ENCODE measurements around the gene RAD23A. TPM values are rescaled to one million over a fixed set of nuclear protein-coding genes. Genes with fewer than 3 reads are reported as not detected.
"Not testable (repeated sequence)": the region's sequence is repeated elsewhere in the genome, so short reads cannot be mapped to it uniquely, and the experiment has no call there.

Gene RAD23A
- total RNA-seq, 1 donor from 2014 or later = 129 TPM

DNA sequence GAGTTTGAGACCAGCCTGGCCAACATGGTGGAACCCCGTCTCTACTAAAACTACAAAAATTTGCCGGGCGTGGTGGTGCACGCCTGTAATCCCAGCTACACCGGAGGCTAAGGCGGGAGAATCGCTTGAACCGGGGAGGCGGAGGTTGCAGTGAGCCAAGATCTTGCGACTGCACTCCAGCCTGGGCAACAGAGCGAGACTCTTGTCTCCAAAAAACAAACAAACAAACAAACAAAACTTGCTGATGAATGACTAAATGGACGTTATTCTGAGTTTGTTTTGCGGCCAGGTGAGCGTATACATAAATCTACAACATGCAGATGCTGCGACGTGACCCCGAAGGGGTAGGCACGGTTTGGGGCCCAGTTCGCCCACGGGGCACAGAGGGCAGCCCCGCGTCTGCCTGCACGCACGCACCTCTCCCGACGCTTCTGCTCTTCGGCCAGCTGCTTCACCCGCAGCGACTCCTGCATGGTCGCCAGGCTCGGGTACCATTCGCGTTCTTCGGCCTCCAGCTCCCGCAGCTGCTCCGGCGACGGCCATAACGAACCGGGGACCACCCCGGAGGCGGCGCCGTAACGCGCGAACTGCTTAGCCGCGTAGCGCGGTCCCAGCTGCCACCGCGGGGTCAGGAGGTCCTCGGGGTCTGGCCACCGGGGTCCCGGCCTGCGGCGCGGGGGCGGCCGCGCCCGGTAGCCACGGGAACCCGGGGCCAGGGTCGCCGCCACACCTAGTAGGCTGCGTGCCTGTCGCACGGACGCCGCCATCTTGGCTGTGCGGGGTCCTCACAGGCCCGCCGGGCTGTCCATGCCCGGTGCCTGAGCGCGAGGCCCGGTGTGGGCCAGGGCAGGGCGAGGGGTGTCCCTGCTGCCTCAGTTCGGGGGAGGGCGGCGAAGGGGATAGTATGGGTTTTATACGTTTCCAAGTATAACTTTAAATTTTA is 11.1 kb downstream of the RAD23A start, which contains the start of gene GADD45GIP1:
GADD45GIP1 (minus strand) TSS at position 778 of the 943 bp plus-strand sequence; CDS start at position 767, 11 bp downstream.
- no peak for DNase-seq (ENCODE audit: low read depth)
- H3K4me3 ChIP-seq (ENCODE audit: low read depth, low read length) = peak within 1 kb of the TSS; percentile 86
- no peak for TF ChIP-seq CTCF (conservative IDR thresholded peaks at IDR 0.05; ENCODE audit: low read depth, low read length)

- H3K4me3 ChIP-seq (ENCODE audit: low read depth, low read length) = peak overlapping the region; percentile 86
- DNase-seq (ENCODE audit: low read depth) = not testable (repeated sequence)
Measured at GRCh38 chr19:12957389-12957952, 11.8 kb downstream of the RAD23A start.

DNA sequence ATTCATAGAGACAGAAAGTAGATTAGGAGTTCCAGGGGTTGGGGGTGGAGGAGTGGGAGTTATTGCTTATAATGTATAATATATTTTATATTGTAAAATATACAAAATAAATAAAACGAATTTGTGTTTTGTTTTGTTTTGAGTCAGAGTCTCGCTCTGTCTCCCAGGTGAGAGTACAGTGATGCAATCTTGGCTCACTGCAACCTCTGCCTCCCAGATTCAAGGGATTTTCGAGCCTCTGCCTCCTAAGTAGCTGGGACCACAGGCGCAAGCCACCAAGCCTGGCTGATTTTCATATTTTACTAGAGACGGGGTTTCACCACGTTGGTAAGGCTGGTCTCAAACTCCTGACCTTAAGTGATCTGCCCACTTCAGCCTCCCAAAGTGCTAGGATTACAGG is 13.8 kb downstream of the RAD23A start:
- H3K4me3 ChIP-seq (ENCODE audit: low read depth, low read length) = no peak overlapping the region
- no peak for DNase-seq (ENCODE audit: low read depth)
- TF ChIP-seq CTCF (conservative IDR thresholded peaks at IDR 0.05; ENCODE audit: low read depth, low read length) = no peak

GRCh38 chr19:12965017-12965811 is 19.6 kb downstream of the RAD23A start:
- TF ChIP-seq CTCF (conservative IDR thresholded peaks at IDR 0.05; ENCODE audit: low read depth, low read length) = peak; percentile 78
- peak overlapping the region; percentile 68 for H3K4me3 ChIP-seq (ENCODE audit: low read depth, low read length)
- no peak for DNase-seq (ENCODE audit: low read depth)

GRCh38 chr19:12965812-12966135 is 20.1 kb downstream of the RAD23A start:
- no peak for TF ChIP-seq CTCF (conservative IDR thresholded peaks at IDR 0.05; ENCODE audit: low read depth, low read length)
- peak overlapping the region; percentile 68 for H3K4me3 ChIP-seq (ENCODE audit: low read depth, low read length)
- DNase-seq (ENCODE audit: low read depth) = no peak

- TF ChIP-seq CTCF (conservative IDR thresholded peaks at IDR 0.05; ENCODE audit: low read depth, low read length) = no peak
- DNase-seq (ENCODE audit: low read depth) = no peak
- H3K4me3 ChIP-seq (ENCODE audit: low read depth, low read length) = no peak overlapping the region
Measured at GRCh38 chr19:12967907-12968306, 22.2 kb downstream of the RAD23A start.
